Measurements from ENCODE around the gene TGOLN2.

The TGOLN2 gene

DNA sequence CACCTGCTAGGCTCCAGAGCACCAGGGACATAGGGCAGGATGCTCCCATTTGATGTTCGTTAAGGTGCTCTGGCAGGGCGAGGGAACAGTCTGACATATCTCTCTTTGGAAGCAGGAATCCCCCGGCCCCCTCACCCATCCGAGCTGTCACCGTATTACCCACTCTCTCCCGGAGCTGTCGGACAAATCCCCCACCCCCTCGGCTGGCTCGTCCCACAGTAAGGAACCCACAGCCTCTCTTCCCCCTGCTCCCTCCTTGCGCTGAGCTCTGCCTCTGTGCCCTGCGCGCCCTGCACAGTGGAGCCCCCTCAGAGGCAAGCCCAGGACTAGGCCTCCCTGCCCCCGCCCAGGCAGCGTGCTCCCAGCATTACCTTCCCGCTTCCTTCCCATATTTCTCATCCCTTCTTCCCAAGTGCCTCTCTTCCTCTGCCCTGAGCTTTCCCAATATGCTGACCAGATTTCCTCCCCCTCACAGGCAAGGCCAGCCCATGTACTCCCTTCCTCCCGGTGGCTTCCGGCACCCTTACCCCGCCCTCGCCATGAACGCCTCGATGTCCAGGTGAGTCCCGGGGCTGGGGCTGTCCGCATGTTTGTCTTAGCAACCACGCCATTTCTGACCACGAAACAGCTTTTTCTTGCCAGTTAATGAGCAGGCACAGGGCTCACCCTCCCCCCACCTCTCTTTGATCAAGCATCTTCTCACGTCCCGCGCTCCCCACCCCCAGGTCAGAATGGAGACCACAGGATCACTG is 23.8 kb downstream of the TGOLN2 start:
- DNase-seq = no peak

DNA sequence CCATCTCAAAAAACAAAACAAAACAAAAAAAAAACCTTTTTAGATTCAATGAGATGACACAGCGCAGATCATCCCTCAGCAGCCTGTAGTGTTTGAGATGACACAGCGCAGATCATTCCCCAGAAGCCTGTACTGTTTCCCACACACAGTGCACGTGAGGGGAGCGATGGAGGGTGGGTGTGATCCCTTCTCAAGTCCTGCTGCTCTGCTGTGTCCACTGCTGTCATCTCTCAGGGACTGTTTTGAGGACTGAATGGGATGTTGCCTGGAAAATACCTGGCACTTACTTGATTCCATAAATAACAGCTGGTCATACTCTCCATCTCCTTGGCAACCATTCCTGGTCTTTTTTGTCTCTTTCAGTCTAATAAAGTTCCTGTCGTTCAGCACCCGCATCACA is 25.7 kb downstream of the TGOLN2 start:
- no peak for DNase-seq

DNA sequence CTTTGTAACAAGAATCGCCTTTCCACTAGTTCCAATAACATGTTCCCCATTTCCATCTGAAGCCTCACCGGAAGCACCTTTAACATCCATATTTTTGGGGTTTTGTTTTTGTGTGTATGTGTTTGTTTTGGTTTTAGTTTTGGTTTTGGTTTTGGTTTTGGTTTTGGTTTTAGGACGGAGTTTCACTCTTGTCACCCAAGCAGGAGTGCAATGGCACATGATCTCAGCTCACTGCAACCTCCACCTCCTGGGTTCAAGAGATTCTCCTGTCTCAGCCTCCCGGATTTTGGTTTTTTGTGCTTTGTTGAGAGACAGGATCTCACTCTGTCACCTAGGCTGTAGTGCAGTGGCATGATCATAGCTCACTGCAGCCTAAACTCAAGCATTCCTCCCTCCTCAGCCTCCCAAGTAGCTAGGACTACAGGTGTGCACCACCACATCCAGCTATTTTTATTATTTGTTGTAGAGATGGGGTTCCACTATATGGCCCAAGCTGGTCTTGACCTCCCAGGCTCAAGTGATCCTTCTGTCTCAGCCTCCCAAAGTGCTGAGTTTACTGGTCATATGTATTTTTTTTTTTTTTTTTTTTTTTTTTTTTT is 36.3 kb downstream of the TGOLN2 start:
- no peak for DNase-seq

DNA sequence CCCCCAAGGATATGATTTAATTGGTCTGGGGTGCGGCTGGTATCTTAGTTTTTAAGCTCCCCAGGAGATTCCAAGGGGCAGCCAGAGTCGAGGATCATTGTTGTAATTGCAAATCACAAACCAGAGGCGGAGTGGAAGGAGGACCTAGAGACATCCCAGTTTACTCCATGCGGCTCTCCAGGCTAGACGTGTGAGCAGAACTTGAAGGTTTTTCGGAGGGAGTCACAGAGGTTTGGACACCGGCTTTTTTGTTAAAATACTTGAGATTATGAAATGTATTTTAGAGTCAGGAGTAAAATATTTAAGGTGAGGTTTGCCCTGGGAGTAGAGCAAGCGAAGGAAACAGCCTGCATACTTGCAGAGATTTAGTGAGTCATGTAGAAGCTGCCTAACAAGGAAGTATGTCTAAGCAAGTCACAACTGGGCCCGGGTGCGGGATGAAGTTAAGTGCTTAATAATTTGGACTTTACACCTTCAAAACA is 39.5 kb downstream of the TGOLN2 start:
- DNase-seq = no peak

DNA sequence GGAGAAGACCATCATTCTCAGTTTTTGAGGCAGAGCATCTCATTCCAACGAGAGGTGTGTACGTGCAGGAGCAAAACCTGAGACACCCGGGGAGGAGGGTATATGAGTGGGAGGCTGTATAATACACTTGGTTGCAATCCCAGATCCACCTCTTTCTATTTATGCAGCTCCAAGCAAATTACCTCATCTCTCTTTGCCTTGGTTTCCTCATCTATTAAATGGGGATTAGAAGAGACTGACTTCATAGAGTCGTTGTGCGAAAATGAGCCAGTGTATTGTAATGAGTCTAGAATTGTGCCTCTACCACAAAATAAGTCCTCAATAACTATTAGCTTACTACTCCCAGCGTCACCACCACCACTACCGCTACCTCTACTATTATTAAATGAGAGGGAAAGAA is 40.1 kb downstream of the TGOLN2 start:
- no peak for DNase-seq

DNA sequence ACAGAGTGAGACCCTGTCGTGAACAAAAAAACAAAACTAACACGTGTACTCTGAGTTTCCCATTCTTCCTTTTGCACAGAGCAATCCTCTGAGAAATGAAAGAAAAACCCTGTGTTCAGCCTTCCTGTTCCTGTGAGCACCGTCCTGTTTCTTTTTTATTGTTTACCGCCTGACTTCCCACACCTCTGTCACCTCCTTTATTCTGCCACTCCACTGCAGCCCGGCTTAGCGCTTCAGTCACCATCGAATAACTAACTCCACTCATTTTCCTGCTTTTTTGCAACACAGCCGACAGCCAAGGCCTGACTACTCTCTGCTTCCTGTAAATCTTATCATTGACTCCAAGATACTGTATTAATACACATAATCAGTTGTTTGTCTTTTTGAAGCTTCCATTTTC is 40.9 kb downstream of the TGOLN2 start:
- DNase-seq = no peak

DNA sequence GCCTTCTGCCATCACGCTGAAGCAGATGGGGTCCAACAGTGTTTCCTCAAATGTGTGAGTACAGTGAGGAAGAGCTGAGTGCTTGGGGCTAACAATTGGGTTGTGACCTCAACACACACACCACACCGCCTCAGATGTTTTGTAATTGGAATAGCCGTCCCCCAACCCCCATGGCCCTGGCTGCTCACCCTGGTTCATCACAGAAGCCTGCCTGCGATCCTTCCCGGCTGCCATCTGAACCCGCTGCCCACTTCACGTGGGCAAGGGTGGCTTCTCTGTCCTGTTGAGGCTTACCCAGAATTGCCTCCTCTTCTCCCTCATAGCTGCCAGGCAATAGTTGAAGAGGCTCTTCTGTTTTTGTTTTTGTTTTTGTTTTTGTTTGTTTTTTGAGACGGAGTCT is 44.1 kb downstream of the TGOLN2 start:
- DNase-seq = no peak

DNA sequence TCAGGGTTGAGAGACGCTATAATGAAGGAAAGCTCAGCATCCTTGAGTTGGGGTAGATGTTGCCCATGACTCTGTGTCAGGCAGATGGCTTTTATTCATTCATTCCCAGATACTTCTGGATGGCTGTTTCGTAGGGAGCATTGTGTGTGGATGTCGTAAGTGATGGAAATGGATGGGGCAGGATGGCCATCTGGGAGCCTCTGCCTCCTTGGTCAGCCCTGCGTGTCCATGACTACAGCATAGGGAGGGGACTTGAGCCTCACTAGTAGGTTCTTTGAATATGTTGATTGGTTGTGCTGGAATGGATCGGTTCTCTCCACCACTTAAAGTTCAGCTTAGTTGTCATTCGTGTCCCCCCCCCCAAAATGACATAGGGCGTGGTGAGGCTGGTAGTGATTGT is 44.9 kb downstream of the TGOLN2 start:
- DNase-seq = no peak

DNA sequence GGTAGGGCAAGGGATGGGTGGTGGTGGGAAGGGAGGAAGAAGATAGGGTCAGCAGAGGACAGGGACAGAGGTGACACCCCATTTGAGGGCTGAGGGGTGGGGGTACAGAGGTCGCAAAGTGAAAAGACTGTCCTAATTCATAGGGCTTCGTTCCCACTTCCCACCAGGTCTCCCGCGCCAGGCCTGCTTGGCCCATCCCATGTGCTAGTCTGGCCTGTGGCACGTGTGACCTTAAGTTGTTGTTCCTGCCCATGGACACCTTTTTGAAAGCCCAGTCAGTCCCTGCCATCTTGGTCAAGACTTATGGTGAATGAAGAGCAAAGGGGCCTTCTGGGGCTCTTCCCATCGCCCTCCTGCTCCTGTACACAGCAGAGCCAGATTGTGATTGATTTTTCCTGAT is 46.2 kb downstream of the TGOLN2 start:
- no peak for DNase-seq

DNA sequence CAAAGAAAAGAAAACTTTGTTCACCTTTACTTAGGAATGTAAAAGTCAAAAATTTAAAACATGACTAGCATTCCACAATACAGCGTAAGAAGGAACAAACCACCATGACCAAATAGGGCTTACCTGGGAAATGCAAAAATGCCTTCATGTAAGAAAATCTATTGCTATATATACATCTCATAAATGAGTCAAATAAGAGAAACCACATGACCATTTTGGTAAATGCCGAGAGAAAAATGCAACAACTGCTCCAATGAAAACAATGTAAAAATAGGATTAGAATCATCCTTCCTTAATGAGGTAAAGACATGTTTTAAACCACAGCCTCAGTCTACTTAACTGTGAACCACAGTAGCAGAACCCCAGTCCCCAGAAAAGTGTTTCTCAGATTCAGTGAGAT is 49.4 kb downstream of the TGOLN2 start:
- DNase-seq = no peak

DNA sequence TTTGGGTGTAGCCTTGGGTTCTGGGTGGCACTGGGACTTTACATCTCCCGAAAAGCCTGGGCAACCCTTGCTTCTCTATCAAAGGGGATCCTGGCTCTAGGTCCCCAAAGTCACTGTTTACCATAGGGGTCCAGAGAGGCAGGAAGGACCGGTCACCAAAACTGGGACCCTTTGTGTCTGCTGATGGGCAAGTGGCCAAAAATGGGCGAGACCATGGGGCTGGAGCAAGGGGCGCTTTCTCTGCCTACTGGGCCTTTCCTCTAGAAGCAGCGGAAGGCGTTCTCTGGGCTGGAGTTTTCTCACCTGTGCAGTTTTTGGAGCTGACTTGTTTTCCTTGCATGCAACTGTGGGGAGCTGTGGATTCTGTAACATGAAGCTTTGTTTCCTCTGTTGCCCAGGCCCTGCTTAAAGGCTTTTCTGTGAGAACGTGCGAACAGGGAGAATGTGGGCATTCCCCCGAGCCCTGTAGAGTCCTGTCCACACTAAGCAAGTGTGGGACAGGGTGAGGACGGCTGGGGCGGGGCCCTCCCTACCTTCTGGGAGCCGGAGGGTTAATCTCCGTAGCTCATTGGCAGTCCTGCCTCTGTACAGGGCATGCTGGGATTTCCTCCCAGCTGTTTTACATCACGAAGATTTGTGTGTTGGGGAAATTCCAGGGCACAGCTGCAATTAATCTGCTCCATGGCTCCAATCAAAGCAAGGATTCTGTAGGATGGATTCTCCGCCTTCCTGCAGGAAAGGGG is 50.2 kb downstream of the TGOLN2 start:
- DNase-seq = peak; percentile 93

DNA sequence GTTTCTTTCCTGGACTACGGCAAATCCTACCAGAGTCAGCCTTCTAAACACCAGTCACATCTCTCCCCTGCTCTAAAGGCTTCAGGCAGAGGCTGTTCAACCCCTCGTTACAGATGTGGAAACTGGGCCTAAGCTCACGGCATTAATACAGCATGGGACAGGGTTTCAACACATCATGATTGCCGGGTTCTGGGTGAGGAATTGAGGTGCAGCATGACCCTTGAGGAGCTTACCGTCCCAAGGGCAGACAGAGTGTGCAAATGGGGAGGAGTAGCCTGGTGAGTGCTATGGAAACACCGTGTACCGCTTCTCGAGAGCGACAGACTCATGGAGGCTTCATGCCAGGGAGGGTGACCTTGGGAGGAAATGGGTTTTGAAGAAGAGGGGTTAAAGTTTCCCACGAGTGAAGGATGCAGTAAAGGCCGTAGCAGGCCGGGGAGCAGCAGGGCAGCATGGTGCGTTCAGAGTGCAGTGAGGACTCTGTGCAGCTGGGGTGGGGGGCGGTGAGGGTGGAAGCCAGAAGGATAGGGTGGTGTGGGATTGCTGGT is 51.1 kb downstream of the TGOLN2 start:
- no peak for DNase-seq

DNA sequence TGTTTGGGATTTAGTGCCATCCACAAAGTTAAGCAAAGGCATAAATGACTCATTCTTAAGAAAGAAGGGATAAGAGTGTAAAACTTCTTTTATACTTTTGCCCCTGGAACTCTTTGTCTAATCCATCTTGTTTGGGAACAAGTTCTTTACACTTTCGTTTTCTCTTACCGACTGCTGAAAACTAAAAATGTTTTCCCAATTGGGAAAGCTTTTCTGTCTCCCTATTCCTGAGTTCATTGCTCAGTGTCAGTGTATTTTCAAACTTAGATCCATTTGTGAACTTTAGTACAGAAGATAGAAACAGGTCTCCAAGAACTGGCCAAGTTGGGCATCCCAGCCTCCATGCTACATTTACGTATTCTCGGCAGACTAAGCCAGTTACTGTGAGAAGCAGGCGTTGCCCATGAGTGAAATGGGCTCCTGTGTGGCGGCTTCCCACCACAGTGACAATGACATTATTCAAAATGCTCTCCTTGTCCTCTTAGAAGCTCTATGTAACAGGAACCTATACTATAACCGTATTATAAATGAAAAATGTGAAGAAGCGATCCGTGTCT is 51.7 kb downstream of the TGOLN2 start:
- no peak for DNase-seq

DNA sequence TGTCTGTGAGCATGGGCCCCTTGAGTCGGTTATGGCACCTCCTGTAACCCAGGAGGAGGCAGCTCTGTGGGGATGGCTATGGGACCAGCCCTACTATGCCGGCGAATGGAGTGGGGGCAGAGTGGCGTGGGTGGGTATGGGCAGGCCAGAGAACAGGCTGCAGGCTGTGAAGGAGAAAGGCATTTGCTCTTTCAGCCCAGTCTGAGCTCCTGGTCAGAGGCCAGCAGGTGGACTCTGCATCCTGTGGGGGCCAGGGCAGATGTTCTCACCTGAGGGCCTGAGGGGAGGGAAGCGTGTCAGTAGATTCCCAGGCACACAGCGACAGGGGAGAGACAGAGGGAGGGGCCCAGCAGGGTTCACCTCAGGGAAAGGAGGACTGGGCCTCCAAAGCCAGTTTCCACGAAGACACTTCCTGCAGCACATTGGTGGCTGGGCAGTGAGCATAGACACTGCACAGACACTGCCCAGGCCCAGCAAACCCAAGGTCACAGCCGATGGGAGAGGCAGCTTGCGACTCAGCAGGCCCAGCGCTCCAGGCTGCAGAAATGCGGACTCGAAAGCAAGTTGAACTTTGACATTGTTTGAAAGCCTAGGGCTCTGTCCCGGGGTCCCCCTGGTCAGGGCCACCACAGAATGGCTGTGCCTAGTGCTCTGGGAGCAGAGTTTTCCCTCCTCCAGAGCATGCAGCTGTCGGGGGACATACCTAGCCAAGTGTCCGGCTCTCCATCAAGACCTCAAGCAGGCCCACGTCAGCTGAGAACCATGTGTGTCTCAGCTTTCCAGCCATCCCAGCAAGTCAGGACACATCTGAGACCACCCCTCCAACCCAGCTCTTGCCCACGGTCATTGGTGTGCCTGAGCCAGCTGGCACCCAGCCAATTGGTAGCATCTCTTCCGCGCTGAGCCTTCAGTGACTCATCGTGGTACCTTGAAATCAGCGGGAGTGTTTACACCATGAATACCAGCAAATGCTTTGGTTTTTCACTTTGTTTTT is 53.8 kb downstream of the TGOLN2 start:
- DNase-seq = peak; percentile 54

DNA sequence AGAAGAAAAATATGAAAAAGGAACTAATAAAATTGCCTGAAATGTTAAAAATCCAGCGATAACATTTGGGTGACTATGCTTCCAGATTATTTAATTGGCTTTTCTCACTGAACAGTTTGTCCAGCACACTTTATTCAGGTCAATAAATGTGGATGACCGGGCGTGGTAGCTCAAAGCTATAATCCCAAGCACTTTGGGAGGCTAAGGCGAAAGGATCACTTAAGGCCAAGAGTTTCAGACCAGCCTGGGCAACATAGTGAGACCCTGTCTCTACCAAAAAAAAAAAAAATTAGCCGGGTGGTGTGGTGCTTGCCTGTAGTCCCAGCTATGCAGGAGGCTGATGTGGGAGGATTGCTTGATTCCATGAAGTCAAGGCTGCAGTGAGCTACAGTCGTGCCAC is 55.4 kb downstream of the TGOLN2 start:
- no peak for DNase-seq

DNA sequence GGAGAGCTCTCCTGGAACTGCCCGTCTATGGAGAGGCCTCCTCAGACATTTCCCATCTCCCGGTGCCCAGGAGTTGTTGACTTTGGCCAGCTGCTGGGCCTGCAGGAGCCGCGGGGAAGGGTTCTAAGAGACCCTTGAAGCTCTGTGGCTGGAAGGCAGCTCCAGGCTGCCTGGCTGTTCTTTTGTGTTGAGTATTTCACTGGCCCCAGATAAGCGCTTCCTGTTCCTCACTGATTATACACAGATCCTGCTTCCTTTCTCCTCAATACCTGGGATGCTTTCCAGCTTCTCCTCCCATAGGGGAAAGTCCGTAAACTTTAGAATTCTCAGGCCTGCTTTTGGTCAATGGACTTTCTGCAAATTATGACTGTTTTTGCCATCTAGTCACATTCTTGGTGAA is 57.8 kb downstream of the TGOLN2 start:
- no peak for DNase-seq
